Adrenal gland (tissue), 5 donors: ENCODE results near the gene FADD.

Experiments
- CTCF ChIP-seq, 6 experiments: fragments of 450-650 bp in 4 of 6; fragments of 200-600 bp in 2 of 6; sonication (generic) in 1 of 6; IDR thresholded peaks; 1 replicate in 5 of 6; 2 replicates in 1 of 6; pipeline versions ENCODE4 v1.5.1 to v1.8.0; 2016 to 2021; ENCODE audit warnings: antibody characterized with exemption in 6 of 6, mild to moderate bottlenecking in 2 of 6, moderate library complexity in 1 of 6
- POLR2A ChIP-seq, 2 donors: fragments of 450-650 bp; IDR thresholded peaks; one replicate each; pipeline ENCODE4 v1.6.1; 2017; ENCODE audit warnings: antibody characterized with exemption in 2 of 2, mild to moderate bottlenecking in 2 of 2, moderate library complexity in 1 of 2
- donor health status: DM: no; HTN: no; CAD: no.

GRCh38 chr11:70182266-70182665, 20.8 kb upstream of the FADD start:
- TF ChIP-seq CTCF (IDR thresholded peaks at IDR 0.05) (no peak), POLR2A (IDR thresholded peaks at IDR 0.05) (no peak)
